NCI-H748 (cell line): ENCODE measurements around the gene RIPOR2.

ENCODE experiments used
- DNase-seq: peaks from one replicate; lab custom pipeline; 2025; ENCODE audit not compliant: unreplicated experiment; lab: John Stamatoyannopoulos, UW

The RIPOR2 gene

GRCh38 chr6:24935366-24936152 lies at the start of gene RIPOR2:
TSS of gene RIPOR2 (minus strand) at chr6:24935960. CDS start at chr6:24935898, 62 bp downstream.
- DNase-seq: no peak

- peak; percentile 87 for DNase-seq
Observed at GRCh38 chr6:24985323-24985722, 49.6 kb upstream of the RIPOR2 start.

GRCh38 chr6:24982231-24982630 lies 46.5 kb upstream of the RIPOR2 start:
- no peak for DNase-seq

- DNase-seq: no peak
Observed at GRCh38 chr6:24981386-24981760, 45.6 kb upstream of the RIPOR2 start.

DNA sequence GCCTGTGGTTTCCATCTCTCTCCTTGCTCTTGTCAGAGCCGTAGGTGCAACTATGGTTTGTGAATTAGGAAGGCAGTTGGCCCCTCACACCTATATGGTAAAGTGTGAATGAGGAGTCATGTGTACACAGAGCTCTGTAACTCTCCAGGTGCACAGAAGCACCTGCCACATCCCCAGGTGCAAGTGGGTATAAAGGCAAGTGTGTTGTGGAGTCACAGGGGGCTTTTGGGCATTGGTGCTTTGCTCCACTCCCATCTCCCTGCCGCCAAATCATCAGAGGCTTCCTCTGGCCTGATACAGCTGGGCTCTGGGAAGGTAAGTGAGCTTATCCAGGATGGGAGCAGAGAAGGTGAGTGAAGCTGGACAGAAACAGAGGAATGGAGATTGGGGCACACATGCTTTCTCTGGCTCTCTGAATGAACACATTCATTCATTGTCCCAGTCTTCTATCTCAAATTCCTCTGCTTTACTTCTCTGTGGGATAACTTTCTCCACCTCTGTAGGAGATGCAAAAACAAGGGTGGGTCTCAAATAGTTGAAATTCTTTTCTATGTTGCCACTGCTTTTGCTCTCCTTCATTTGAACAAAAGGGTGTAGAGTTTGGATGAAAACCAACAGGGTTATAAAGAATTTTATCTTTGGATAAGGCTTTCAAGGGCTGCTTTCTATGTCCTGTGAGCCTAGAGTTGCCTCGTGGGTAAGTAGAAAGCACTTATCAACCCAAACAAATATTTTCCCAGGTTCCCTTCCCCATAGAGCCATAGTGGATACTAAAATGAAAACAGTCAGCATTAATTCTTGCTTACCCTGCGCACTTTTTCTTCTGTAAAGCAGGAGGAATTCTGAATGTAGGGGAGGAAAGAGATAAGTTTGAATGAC lies 45.0 kb upstream of the RIPOR2 start:
- DNase-seq: peak; percentile 96

DNA sequence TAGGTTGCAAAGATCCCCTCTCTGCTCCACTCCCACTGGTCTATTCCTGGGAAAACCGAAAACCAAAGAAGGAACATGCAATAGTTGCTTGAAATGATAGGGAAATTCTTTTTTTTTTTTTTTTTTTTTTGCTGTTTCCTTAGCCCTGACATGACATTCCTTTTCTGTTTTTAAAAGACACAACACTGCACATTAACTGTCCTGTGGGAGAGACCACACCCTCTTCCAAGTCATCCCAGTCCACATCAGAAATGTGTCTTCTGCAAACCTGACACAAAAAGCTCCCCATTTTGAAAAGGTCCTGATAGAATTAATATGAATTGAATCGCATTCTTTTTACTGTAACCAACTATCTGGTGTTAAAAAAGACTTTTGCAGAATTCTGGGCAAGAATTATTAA lies 43.4 kb upstream of the RIPOR2 start:
- no peak for DNase-seq

- DNase-seq: no peak
Observed at GRCh38 chr6:24974182-24975171, 38.7 kb upstream of the RIPOR2 start.

DNA sequence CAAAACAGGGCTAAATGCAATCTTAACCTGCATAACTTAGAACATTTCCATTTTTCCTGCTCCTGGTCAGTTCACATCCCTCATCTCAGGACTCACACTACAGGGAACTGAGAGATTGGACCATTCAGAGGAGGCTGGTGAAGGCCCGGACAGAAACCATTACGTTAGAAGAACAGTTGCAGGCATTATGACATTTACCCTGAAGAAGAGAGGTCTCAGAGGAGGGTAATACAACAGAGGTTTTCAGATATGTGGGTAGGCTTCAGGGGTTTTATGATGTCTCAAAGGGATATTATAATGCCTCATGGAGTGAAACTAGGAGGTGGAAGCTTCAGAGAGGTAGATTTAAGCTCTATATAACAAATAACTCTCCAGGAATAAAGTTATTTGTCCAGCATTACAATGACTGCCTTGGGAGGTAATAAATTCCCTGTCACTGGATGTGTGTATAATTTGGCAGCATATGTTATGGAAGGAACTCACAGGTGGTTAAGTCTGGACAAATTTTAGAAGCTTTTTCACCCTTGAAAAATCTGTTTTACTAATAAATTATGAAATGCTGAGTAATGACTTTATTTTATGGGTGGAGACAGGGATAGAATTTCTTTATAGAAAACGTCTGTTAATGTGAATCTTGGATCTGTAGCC lies 36.7 kb upstream of the RIPOR2 start:
- DNase-seq: no peak

DNA sequence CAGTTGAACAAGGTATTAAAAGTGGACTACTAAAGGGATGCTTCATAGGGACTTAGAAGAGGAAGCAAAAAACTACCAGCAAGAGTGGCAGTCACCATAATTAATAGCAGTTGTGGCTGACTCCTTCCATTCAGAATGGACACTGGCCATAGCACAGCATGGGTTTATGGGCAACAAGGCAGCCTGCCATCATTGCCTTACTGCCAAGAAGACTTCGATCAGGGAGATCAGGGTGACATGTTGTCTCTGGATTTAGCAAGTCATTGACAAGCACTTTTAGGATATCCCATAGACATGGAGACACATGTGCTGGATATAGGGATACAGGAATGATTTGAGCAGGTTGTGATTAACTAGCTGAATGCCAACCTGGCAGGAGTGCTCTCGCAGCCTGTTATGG lies 35.3 kb upstream of the RIPOR2 start:
- no peak for DNase-seq

DNA sequence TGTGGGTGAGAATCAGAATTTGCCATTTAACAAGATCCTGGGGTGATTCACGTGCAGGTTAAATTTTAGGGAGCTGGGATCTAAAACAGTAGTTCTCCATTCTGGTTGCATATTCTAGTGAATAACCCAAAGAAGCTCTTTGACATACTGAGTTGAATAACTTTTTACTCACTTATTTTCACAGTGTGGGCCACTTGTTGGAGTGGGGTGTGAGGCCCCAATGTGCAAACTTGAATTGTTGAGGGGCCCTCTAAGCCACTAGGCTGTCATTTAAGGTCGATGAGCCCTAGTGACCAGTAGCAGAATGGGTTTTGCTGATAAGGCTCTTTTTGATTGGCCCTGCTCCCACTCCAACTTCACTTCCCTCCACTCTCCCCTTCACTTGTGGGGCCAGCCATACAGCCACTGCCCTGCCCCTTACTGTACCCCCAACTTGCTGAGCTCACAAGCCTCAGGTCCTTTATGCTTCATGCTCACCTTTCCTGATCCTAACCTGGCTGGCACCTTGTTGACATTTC lies 33.6 kb upstream of the RIPOR2 start:
- no peak for DNase-seq

DNA sequence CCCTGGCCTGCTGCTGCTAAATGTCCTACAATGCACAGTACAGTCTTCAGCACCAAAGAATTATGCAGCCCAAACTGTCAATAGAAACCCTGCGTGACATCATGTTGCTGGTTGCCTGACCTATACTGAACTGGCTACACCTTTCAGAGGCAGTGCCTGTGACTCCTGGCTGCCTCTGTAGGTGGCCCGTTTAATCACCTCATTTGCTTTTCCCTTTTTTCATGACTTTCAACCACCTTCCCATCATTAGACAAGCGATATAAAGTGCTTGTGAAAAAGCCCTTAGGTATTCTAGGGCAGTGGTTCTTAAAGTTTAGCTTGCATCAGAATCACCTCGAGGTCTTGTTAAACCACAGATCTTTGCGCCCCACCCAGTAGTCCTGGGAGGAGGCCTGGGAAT lies 33.0 kb upstream of the RIPOR2 start:
- DNase-seq: no peak

- no peak for DNase-seq
Observed at GRCh38 chr6:24967211-24967610, 31.5 kb upstream of the RIPOR2 start.

GRCh38 chr6:24966381-24966780 lies 30.6 kb upstream of the RIPOR2 start:
- DNase-seq: peak; percentile 63

- no peak for DNase-seq
Observed at GRCh38 chr6:24963887-24964570, 28.3 kb upstream of the RIPOR2 start.

- DNase-seq: no peak
Observed at GRCh38 chr6:24963339-24963738, 27.6 kb upstream of the RIPOR2 start.

GRCh38 chr6:24961852-24962251 lies 26.1 kb upstream of the RIPOR2 start:
- DNase-seq: no peak

- peak; percentile 17 for DNase-seq
Observed at GRCh38 chr6:24960991-24961475, 25.3 kb upstream of the RIPOR2 start.

GRCh38 chr6:24959319-24959718 lies 23.6 kb upstream of the RIPOR2 start:
- no peak for DNase-seq

DNA sequence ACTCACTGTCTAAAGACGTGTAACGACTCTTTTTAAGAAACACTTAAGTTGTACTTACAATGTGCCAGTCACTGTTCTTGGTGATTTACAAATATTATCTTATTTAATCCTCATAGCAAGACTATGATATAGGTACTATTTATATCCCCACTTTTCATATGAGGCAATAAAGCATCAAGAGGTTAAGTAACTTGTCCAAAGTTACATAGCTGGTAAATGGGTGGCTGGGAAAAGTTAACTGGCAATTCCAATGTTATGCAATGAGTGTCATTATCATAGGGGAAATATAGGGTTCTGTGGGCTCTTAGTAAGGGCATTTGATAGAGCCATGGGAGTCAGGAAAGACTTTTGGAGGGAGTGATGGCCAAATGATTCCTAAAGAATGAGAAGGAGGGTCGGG lies 21.4 kb upstream of the RIPOR2 start:
- DNase-seq: no peak

GRCh38 chr6:24953726-24954125 lies 18.0 kb upstream of the RIPOR2 start:
- DNase-seq: no peak
